ENCODE results near the gene AADAT. TPM values are rescaled to one million over a fixed set of nuclear protein-coding genes. Genes with fewer than 3 reads are reported as not detected.

AADAT gene
- total RNA-seq, 1 experiment from 2014 or later, result 7.7 TPM

GRCh38 chr4:170037481-170037880 is 52.3 kb downstream of the AADAT start:
- Histone ChIP-seq H3K36me3 (no peaks in the 10 kb centered on the region), H3K4me3 (no peak overlapping the region), H3K27me3 (replicated peaks) (peaks cover 15% of the 10 kb centered on the region), H3K9me3 (replicated peaks) (no peaks in the 10 kb centered on the region), H3K27ac (no peak overlapping the region), H3K4me1 (replicated peaks) (no peaks in the 10 kb centered on the region)
- DNase-seq (ENCODE audit: low read depth in 1 of 2, low spot score in 2 of 2), result no peak

- Histone ChIP-seq H3K4me3 (no peak overlapping the region), H3K36me3 (no peaks in the 10 kb centered on the region), H3K9me3 (replicated peaks) (no peaks in the 10 kb centered on the region), H3K27me3 (replicated peaks) (peaks cover 14% of the 10 kb centered on the region), H3K27ac (no peak overlapping the region), H3K4me1 (replicated peaks) (no peaks in the 10 kb centered on the region)
- DNase-seq (ENCODE audit: low read depth in 1 of 2, low spot score in 2 of 2), result no peak
These were observed 53.9 kb downstream of the AADAT start for GRCh38 chr4:170035845-170036244.

GRCh38 chr4:170035231-170035630 is 54.5 kb downstream of the AADAT start:
- Histone ChIP-seq H3K36me3 (no peaks in the 10 kb centered on the region), H3K4me1 (replicated peaks) (no peaks in the 10 kb centered on the region), H3K4me3 (no peak overlapping the region), H3K27ac (no peak overlapping the region), H3K27me3 (replicated peaks) (peaks cover 17% of the 10 kb centered on the region), H3K9me3 (replicated peaks) (no peaks in the 10 kb centered on the region)
- no peak for DNase-seq (ENCODE audit: low read depth in 1 of 2, low spot score in 2 of 2)

GRCh38 chr4:170033999-170034398 is 55.8 kb downstream of the AADAT start:
- no peak overlapping the region for H3K27ac ChIP-seq
- H3K36me3 ChIP-seq, result no peaks in the 10 kb centered on the region
- no peak for DNase-seq (ENCODE audit: low read depth in 1 of 2, low spot score in 2 of 2)

GRCh38 chr4:170030121-170030520 is 59.6 kb downstream of the AADAT start:
- no peak for DNase-seq (ENCODE audit: low read depth in 1 of 2, low spot score in 2 of 2)
- H3K4me1 ChIP-seq (replicated peaks), result peaks cover 13% of the 10 kb centered on the region
- H3K27ac ChIP-seq, result no peak overlapping the region
- H3K4me3 ChIP-seq, result no peak overlapping the region
- no peaks in the 10 kb centered on the region for H3K36me3 ChIP-seq
- H3K27me3 ChIP-seq (replicated peaks), result peaks cover 37% of the 10 kb centered on the region
- H3K9me3 ChIP-seq (replicated peaks), result peaks cover 14% of the 10 kb centered on the region

More at GRCh38 chr4:170033999-170034398, 55.8 kb downstream of the AADAT start:
- Histone ChIP-seq H3K27me3 (replicated peaks) (peaks cover 20% of the 10 kb centered on the region), H3K4me3 (no peak overlapping the region), H3K9me3 (replicated peaks) (no peaks in the 10 kb centered on the region), H3K4me1 (replicated peaks) (no peaks in the 10 kb centered on the region)

GRCh38 chr4:170027181-170027829 is 62.5 kb downstream of the AADAT start:
- peaks cover 42% of the 10 kb centered on the region for H3K27me3 ChIP-seq (replicated peaks)
- H3K36me3 ChIP-seq, result no peaks in the 10 kb centered on the region
- peak; percentile 92 to 94 for DNase-seq (ENCODE audit: low read depth in 1 of 2, low spot score in 2 of 2)
- H3K9me3 ChIP-seq (replicated peaks), result peaks cover 14% of the 10 kb centered on the region
- H3K4me1 ChIP-seq (replicated peaks), result peaks cover 13% of the 10 kb centered on the region
- H3K27ac ChIP-seq, result no peak overlapping the region
- H3K4me3 ChIP-seq, result peak overlapping the region; percentile 70

GRCh38 chr4:170026253-170027021 is 63.3 kb downstream of the AADAT start, which contains the start of gene MFAP3L:
Gene MFAP3L (minus strand): TSS chr4:170026395. CDS start chr4:170005877, 20,518 bp downstream.
- H3K4me3 ChIP-seq, result peak within 1 kb of the TSS; percentile 70
- H3K27ac ChIP-seq, result no peak within 1 kb of the TSS
- H3K36me3 ChIP-seq, result no peaks in the 10 kb centered on the region
- peaks cover 42% of the 10 kb centered on the region for H3K27me3 ChIP-seq (replicated peaks)
- DNase-seq (ENCODE audit: low read depth in 1 of 2, low spot score in 2 of 2), result peak; percentile 68 to 77
- H3K9me3 ChIP-seq (replicated peaks), result peaks cover 14% of the 10 kb centered on the region
- peaks cover 13% of the 10 kb centered on the region for H3K4me1 ChIP-seq (replicated peaks)

- peak overlapping the region; percentile 70 for H3K4me3 ChIP-seq
These were observed 64.1 kb downstream of the AADAT start for GRCh38 chr4:170025523-170026252.

GRCh38 chr4:170022211-170022610 is 67.5 kb downstream of the AADAT start:
- no peak overlapping the region for H3K27ac ChIP-seq
- H3K4me3 ChIP-seq, result no peak overlapping the region
- DNase-seq (ENCODE audit: low read depth in 1 of 2, low spot score in 2 of 2), result no peak
- H3K9me3 ChIP-seq (replicated peaks), result 0 out of 2 replicates have a peak, but pooled peaks cover 6% of the 10 kb centered on the region
- peaks cover 24% of the 10 kb centered on the region for H3K27me3 ChIP-seq (replicated peaks)
- no peaks in the 10 kb centered on the region for H3K36me3 ChIP-seq
- H3K4me1 ChIP-seq (replicated peaks), result peaks cover 8% of the 10 kb centered on the region

More at GRCh38 chr4:170025523-170026252, 64.1 kb downstream of the AADAT start:
- Histone ChIP-seq H3K9me3 (replicated peaks) (peaks cover 14% of the 10 kb centered on the region), H3K27me3 (replicated peaks) (peaks cover 42% of the 10 kb centered on the region), H3K27ac (no peak overlapping the region), H3K36me3 (no peaks in the 10 kb centered on the region), H3K4me1 (replicated peaks) (peaks cover 13% of the 10 kb centered on the region)
- DNase-seq (ENCODE audit: low read depth in 1 of 2, low spot score in 2 of 2), result no peak

- no peaks in the 10 kb centered on the region for H3K9me3 ChIP-seq (replicated peaks)
- H3K27ac ChIP-seq, result no peak overlapping the region
- no peak for DNase-seq (ENCODE audit: low read depth in 1 of 2, low spot score in 2 of 2)
- H3K4me1 ChIP-seq (replicated peaks), result no peaks in the 10 kb centered on the region
- H3K27me3 ChIP-seq (replicated peaks), result peaks cover 2% of the 10 kb centered on the region; the same call in 1 of the 2 replicates
- H3K4me3 ChIP-seq, result no peak overlapping the region
- H3K36me3 ChIP-seq, result no peaks in the 10 kb centered on the region
These were observed 72.5 kb downstream of the AADAT start for GRCh38 chr4:170017252-170017651.

- no peaks in the 10 kb centered on the region for H3K9me3 ChIP-seq (replicated peaks)
- H3K27ac ChIP-seq, result no peak overlapping the region
- DNase-seq (ENCODE audit: low read depth in 1 of 2, low spot score in 2 of 2), result no peak
- H3K4me1 ChIP-seq (replicated peaks), result no peaks in the 10 kb centered on the region
- 0 out of 2 replicates have a peak, but pooled peaks cover 2% of the 10 kb centered on the region for H3K27me3 ChIP-seq (replicated peaks)
- no peak overlapping the region for H3K4me3 ChIP-seq
- H3K36me3 ChIP-seq, result no peaks in the 10 kb centered on the region
These were observed 74.5 kb downstream of the AADAT start for GRCh38 chr4:170015285-170015684.

GRCh38 chr4:170014359-170015011 is 75.3 kb downstream of the AADAT start:
- DNase-seq (ENCODE audit: low read depth in 1 of 2, low spot score in 2 of 2), result no peak
- Histone ChIP-seq H3K9me3 (replicated peaks) (no peaks in the 10 kb centered on the region), H3K4me1 (replicated peaks) (no peaks in the 10 kb centered on the region), H3K36me3 (no peaks in the 10 kb centered on the region), H3K27ac (no peak overlapping the region), H3K4me3 (no peak overlapping the region), H3K27me3 (replicated peaks) (0 out of 2 replicates have a peak, but pooled peaks cover 2% of the 10 kb centered on the region)

- Histone ChIP-seq H3K4me3 (no peak overlapping the region), H3K4me1 (replicated peaks) (no peaks in the 10 kb centered on the region), H3K27me3 (replicated peaks) (0 out of 2 replicates have a peak, but pooled peaks cover 2% of the 10 kb centered on the region), H3K36me3 (no peaks in the 10 kb centered on the region), H3K9me3 (replicated peaks) (no peaks in the 10 kb centered on the region), H3K27ac (no peak overlapping the region)
- no peak for DNase-seq (ENCODE audit: low read depth in 1 of 2, low spot score in 2 of 2)
These were observed 77.2 kb downstream of the AADAT start for GRCh38 chr4:170012629-170012958.

All from SJSA1 (cell line).